Subcutaneous adipose tissue (tissue), 4 donors: ENCODE data around the gene ZNF646. TPM values are rescaled to one million over a fixed set of nuclear protein-coding genes. Genes with fewer than 3 reads are reported as not detected.

ENCODE experiments used
- CTCF ChIP-seq: fragments of 450-650 bp; IDR thresholded peaks from one replicate; pipeline ENCODE4 v1.5.1; 2016; ENCODE audit warnings: low read depth, mild to moderate bottlenecking, control low read depth, antibody characterized with exemption, moderate library complexity
- total RNA-seq, 4 donors: library from RNA; depleted of rRNA; stranded (reverse); fragments of >200 nt; gene quantifications; one replicate each; pipeline ENCODE4 v1.1.0, GENCODE V29; 2016

Gene ZNF646
- total RNA-seq, 4 donors from 2014 or later: 8.3 to 15.6 (median 14.9) TPM

GRCh38 chr16:31131841-31132271, 57.6 kb downstream of the ZNF646 start:
- no peak for TF ChIP-seq CTCF

GRCh38 chr16:31132303-31132979, 58.2 kb downstream of the ZNF646 start:
- TF ChIP-seq CTCF: no peak

- no peak for TF ChIP-seq CTCF
These were observed 58.9 kb downstream of the ZNF646 start for GRCh38 chr16:31133046-31133501.

Other genes starting within 250 kb of the ZNF646 start
- gene BCL7C, start 180.3 kb upstream of the ZNF646 start, total RNA-seq: 10 to 100 TPM; 15.3 to 34.9 (median 24.3) TPM
- gene CTF1, start 177.8 kb upstream of the ZNF646 start, total RNA-seq: 1 to 10 TPM in 2 of 4 donors, under 1 TPM in 1, not detected in 1; 0.85 to 2.9 (median 2.8) TPM
- 1 to 10 TPM; 2.4 to 6.2 (median 4.2) TPM for gene FBXL19, start 150.8 kb upstream of the ZNF646 start, total RNA-seq
- 10 to 100 TPM; 13.4 to 41.1 (median 36.3) TPM for gene ORAI3, start 125.4 kb upstream of the ZNF646 start, total RNA-seq
- gene SETD1A, start 116.7 kb upstream of the ZNF646 start, total RNA-seq: 10 to 100 TPM in 1 of 4 donors, 1 to 10 TPM in 3; 3.9 to 10.5 (median 5.3) TPM
- 10 to 100 TPM; 18.3 to 73.8 (median 30.0) TPM for gene HSD3B7, start 89.2 kb upstream of the ZNF646 start, total RNA-seq
- 1 to 10 TPM in 2 of 4 donors, under 1 TPM in 2; 0.49 to 2.2 (median 0.90) TPM for gene STX1B, start 63.8 kb upstream of the ZNF646 start, total RNA-seq
- gene STX4, start 40.9 kb upstream of the ZNF646 start, total RNA-seq: 10 to 100 TPM; 45.7 to 70.7 (median 55.6) TPM
- 10 to 100 TPM in 1 of 4 donors, 1 to 10 TPM in 3; 7.3 to 10.7 (median 7.6) TPM for gene ZNF668, start 182 bp upstream of the ZNF646 start, total RNA-seq
- 1 to 10 TPM; 1.5 to 3.2 (median 1.8) TPM for gene PRSS53, start 14.5 kb downstream of the ZNF646 start, total RNA-seq
- gene VKORC1, start 20.4 kb downstream of the ZNF646 start, total RNA-seq: 100 to 1,000 TPM in 2 of 4 donors, 10 to 100 TPM in 2; 53.3 to 129 (median 94.6) TPM
- 10 to 100 TPM; 26.6 to 45.2 (median 33.2) TPM for gene BCKDK, start 34.0 kb downstream of the ZNF646 start, total RNA-seq
- 10 to 100 TPM; 42.3 to 71.2 (median 51.9) TPM for gene KAT8, start 43.2 kb downstream of the ZNF646 start, total RNA-seq
- gene PRSS8, start 61.3 kb downstream of the ZNF646 start, total RNA-seq: 1 to 10 TPM in 1 of 4 donors, not detected in 3; 1.4 TPM
- 10 to 100 TPM in 2 of 4 donors, 1 to 10 TPM in 2; 2.6 to 11.3 (median 8.3) TPM for gene PRSS36, start 75.6 kb downstream of the ZNF646 start, total RNA-seq
- 10 to 100 TPM; 53.7 to 92.5 (median 66.2) TPM for gene FUS, start 105.7 kb downstream of the ZNF646 start, total RNA-seq
- 10 to 100 TPM; 27.1 to 88.4 (median 49.7) TPM for gene PYCARD, start 128.3 kb downstream of the ZNF646 start, total RNA-seq
- not detected for gene TRIM72, start 139.7 kb downstream of the ZNF646 start, total RNA-seq
- gene PYDC1, start 142.7 kb downstream of the ZNF646 start, total RNA-seq: not detected
- 10 to 100 TPM; 12.4 to 72.2 (median 29.8) TPM for gene ITGAM, start 185.6 kb downstream of the ZNF646 start, total RNA-seq